HEK293T (cell line): ENCODE data around the gene PSMA4.

Experiments
- BHLHE40 ChIP-seq: fragments of 450-650 bp; IDR thresholded peaks from 2 replicates; pipeline ENCODE4 v1.6.1; 2016; ENCODE audit warnings: mild to moderate bottlenecking, moderate library complexity, borderline replicate concordance
- FOXA1 ChIP-seq: fragments of 450-650 bp; IDR thresholded peaks from 2 replicates; pipeline ENCODE4 v1.6.1; 2016; ENCODE audit warnings: mild to moderate bottlenecking
- FOXK2 ChIP-seq: fragments of 450-650 bp; IDR thresholded peaks from 2 replicates; pipeline ENCODE4 v1.6.1; 2016; ENCODE audit warnings: mild to moderate bottlenecking
- FOXM1 ChIP-seq: fragments of 450-650 bp; IDR thresholded peaks from 2 replicates; pipeline ENCODE4 v1.6.1; 2017; ENCODE audit warnings: mild to moderate bottlenecking, borderline replicate concordance
- HDGF ChIP-seq: fragments of 450-650 bp; IDR thresholded peaks from 2 replicates; pipeline ENCODE4 v1.6.1; 2017; ENCODE audit warnings: antibody characterized with exemption, borderline replicate concordance
- LEF1 ChIP-seq: fragments of 450-650 bp; IDR thresholded peaks from 2 replicates; pipeline ENCODE4 v1.6.1; 2017; ENCODE audit warnings: mild to moderate bottlenecking, borderline replicate concordance
- NFRKB ChIP-seq: fragments of 450-650 bp; IDR thresholded peaks from 2 replicates; pipeline ENCODE4 v1.6.1; 2016; ENCODE audit warnings: mild to moderate bottlenecking, moderate library complexity
- PKNOX1 ChIP-seq: fragments of 450-650 bp; IDR thresholded peaks from 2 replicates; pipeline ENCODE4 v1.6.1; 2016
- SP1 ChIP-seq: fragments of 450-650 bp; IDR thresholded peaks from 2 replicates; pipeline ENCODE4 v1.6.1; 2017
- TARDBP ChIP-seq: fragments of 450-650 bp; IDR thresholded peaks from 2 replicates; pipeline ENCODE4 v1.6.1; 2016
- ZNF384 ChIP-seq: fragments of 450-650 bp; IDR thresholded peaks from 2 replicates; pipeline ENCODE4 v1.6.1; 2016

GRCh38 chr15:78550194-78550593, 9.9 kb downstream of the PSMA4 start:
- TF ChIP-seq FOXM1 (no peak), SP1 (no peak), TARDBP (no peak), FOXA1 (no peak), ZNF384 (no peak), FOXK2 (no peak), BHLHE40 (no peak), PKNOX1 (no peak), LEF1 (no peak), NFRKB (no peak), HDGF (no peak)
